Ascending aorta (tissue), 2 donors: ENCODE measurements around the gene TAF11L14. TPM values are rescaled to one million over a fixed set of nuclear protein-coding genes. Genes with fewer than 3 reads are reported as not detected.

Experiments used
- DNase-seq, 2 donors: peaks; one replicate each; pipeline ENCODE4 v3.0.0-alpha.2; 2019; ENCODE audit warnings: low spot score in 2 of 2
- H3K27ac ChIP-seq, 2 donors: fragments of 200-600 bp; sonication (generic); one replicate each; pipeline ENCODE4 v1.5.1; 2016 to 2017; ENCODE audit warnings: mild to moderate bottlenecking in 1 of 2
- H3K27me3 ChIP-seq: fragments of 200-600 bp; sonication (generic); one replicate; pipeline ENCODE4 v1.5.1; 2017
- H3K36me3 ChIP-seq, 2 donors: fragments of 200-600 bp; sonication (generic); one replicate each; pipeline ENCODE4 v1.5.1; 2016
- H3K4me1 ChIP-seq, 2 donors: fragments of 200-600 bp; sonication (generic); one replicate each; pipeline ENCODE4 v1.5.1; 2016 to 2017; ENCODE audit warnings: mild to moderate bottlenecking in 1 of 2
- H3K4me3 ChIP-seq, 2 donors: fragments of 200-600 bp; sonication (generic); one replicate each; pipeline ENCODE4 v1.5.1; 2016 to 2017; ENCODE audit warnings: mild to moderate bottlenecking in 1 of 2
- H3K9me3 ChIP-seq, 2 donors: fragments of 200-600 bp; sonication (generic); one replicate each; pipeline ENCODE4 v1.5.1; 2016
- intact Hi-C: fragments of 100-400 bp; cut with DNase I; formaldehyde crosslinking; loops from one replicate; pipeline ENCODE4 v1.15.1; 2023
- total RNA-seq: library from RNA; depleted of rRNA; stranded (reverse); fragments of >200 nt; gene quantifications from one replicate; pipeline ENCODE4 v1.1.0, GENCODE V29; 2016
- TF ChIP-seq, protein P1 (sequence below), 3 experiments: fragments of 200-600 bp in 2 of 3; fragments of 450-650 bp in 1 of 3; sonication (generic) in 2 of 3; IDR thresholded peaks; one replicate each; pipeline ENCODE4 v1.5.1; 2016 to 2019; ENCODE audit warnings: antibody characterized with exemption in 3 of 3, mild to moderate bottlenecking in 1 of 3, moderate library complexity in 1 of 3

Gene TAF11L14
- total RNA-seq, 1 donor from 2014 or later = not detected

DNA sequence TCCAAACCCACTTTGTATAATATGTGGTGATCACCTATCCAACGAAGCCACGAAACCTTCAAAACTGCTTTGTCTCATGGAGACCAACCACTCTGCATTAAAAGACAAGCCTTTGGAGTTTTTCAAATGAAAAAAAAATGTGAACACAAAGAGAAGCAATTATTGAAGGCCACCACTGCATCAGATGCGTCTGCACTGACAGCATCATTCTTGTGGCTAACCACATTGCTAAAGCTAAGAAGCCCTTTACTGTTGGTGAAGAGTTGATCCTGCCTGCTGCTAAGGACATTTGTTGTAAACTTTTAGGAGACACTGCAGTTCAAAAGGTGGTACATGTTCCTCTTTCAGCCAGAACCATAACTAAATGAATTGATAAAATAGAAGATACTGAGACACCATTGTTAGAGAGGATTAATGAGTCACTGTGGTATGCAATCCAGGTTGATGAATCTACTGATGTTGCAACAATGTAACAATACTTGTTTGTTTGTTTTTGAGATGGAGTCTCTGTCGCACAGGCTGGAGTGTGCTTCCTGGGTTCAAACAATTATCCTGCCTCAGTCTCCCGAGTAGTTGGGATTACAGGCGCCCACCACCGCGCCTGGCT is 45.4 kb downstream of the TAF11L14 start:
- TF ChIP-seq, protein P1, sequence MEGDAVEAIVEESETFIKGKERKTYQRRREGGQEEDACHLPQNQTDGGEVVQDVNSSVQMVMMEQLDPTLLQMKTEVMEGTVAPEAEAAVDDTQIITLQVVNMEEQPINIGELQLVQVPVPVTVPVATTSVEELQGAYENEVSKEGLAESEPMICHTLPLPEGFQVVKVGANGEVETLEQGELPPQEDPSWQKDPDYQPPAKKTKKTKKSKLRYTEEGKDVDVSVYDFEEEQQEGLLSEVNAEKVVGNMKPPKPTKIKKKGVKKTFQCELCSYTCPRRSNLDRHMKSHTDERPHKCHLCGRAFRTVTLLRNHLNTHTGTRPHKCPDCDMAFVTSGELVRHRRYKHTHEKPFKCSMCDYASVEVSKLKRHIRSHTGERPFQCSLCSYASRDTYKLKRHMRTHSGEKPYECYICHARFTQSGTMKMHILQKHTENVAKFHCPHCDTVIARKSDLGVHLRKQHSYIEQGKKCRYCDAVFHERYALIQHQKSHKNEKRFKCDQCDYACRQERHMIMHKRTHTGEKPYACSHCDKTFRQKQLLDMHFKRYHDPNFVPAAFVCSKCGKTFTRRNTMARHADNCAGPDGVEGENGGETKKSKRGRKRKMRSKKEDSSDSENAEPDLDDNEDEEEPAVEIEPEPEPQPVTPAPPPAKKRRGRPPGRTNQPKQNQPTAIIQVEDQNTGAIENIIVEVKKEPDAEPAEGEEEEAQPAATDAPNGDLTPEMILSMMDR (IDR thresholded peaks at IDR 0.05) = no peak
- no peak overlapping the region for H3K27ac ChIP-seq
- intact Hi-C loops = no loop called here
- H3K9me3 ChIP-seq = no peaks in the 10 kb centered on the region
- no peak for DNase-seq
- H3K4me3 ChIP-seq = no peak overlapping the region
- no peaks in the 10 kb centered on the region for H3K4me1 ChIP-seq
- no peaks in the 10 kb centered on the region for H3K27me3 ChIP-seq
- no peaks in the 10 kb centered on the region for H3K36me3 ChIP-seq

DNA sequence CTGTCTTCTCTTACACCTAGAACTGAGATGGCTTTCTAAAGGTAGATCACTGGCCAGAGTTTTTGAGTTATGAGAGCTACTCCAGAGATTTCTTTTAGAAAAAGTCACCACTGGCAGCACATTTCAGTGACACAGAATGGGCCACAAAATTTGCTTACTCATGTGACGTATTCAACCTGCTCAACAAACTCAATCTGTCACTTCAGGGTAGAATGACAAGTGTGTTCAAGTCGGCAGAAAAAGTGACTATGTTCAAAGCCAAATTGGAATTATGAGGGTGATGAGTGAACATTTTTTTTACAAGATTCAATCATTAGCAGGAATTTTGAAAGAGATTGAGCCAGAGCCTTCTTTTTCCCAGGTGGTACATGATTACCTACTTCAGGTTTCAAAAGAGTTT is 46.5 kb downstream of the TAF11L14 start:
- no peak overlapping the region for H3K4me3 ChIP-seq
- TF ChIP-seq, protein P1 (IDR thresholded peaks at IDR 0.05) = no peak
- no peaks in the 10 kb centered on the region for H3K9me3 ChIP-seq
- H3K27me3 ChIP-seq = no peaks in the 10 kb centered on the region
- H3K4me1 ChIP-seq = no peaks in the 10 kb centered on the region
- H3K36me3 ChIP-seq = no peaks in the 10 kb centered on the region
- intact Hi-C loops = no loop called here
- no peak overlapping the region for H3K27ac ChIP-seq
- no peak for DNase-seq

Other genes with a start within 250 kb of the TAF11L14 start
- not detected for gene TAF11L2, start 136.2 kb upstream of the TAF11L14 start, total RNA-seq
- not detected for gene TAF11L3, start 116.1 kb upstream of the TAF11L14 start, total RNA-seq
- gene TAF11L4, start 112.7 kb upstream of the TAF11L14 start, total RNA-seq = not detected
- gene TAF11L5, start 109.2 kb upstream of the TAF11L14 start, total RNA-seq = not detected
- gene TAF11L6, start 105.8 kb upstream of the TAF11L14 start, total RNA-seq = not detected
- gene TAF11L7, start 48.7 kb upstream of the TAF11L14 start, total RNA-seq = not detected
- not detected for gene TAF11L8, start 43.5 kb upstream of the TAF11L14 start, total RNA-seq
- not detected for gene TAF11L9, start 40.1 kb upstream of the TAF11L14 start, total RNA-seq
- not detected for gene TAF11L10, start 36.6 kb upstream of the TAF11L14 start, total RNA-seq
- gene TAF11L11, start 30.3 kb upstream of the TAF11L14 start, total RNA-seq = not detected
- not detected for gene TAF11L12, start 24.1 kb upstream of the TAF11L14 start, total RNA-seq
- not detected for gene TAF11L13, start 2.4 kb upstream of the TAF11L14 start, total RNA-seq